Muscle layer of duodenum (tissue), 2 donors: ENCODE data around the gene KCNJ18.
"Not testable (repeated sequence)": the region's sequence is repeated elsewhere in the genome, so short reads cannot be mapped to it uniquely, and the experiment has no call there.

ENCODE experiments used
- H3K27ac ChIP-seq: one replicate; pipeline ENCODE4 v1.7.0; 2013; ENCODE audit warnings: mild to moderate bottlenecking, low read length
- H3K27me3 ChIP-seq: one replicate; pipeline ENCODE4 v1.7.0; 2013; ENCODE audit warnings: low read depth, mild to moderate bottlenecking, control low read depth, low read length
- H3K36me3 ChIP-seq, 2 donors: one replicate each; pipeline ENCODE4 v1.7.0; 2013; ENCODE audit warnings: low read length in 2 of 2, control low read depth in 1 of 2, mild to moderate bottlenecking in 1 of 2; ENCODE audit not compliant: insufficient read depth in 2 of 2, control insufficient read depth in 1 of 2
- H3K4me1 ChIP-seq, 2 donors: one replicate each; pipeline ENCODE4 v1.7.0; 2013; ENCODE audit warnings: low read length in 2 of 2, mild to moderate bottlenecking in 2 of 2, control low read depth in 1 of 2, moderate library complexity in 1 of 2; ENCODE audit not compliant: insufficient read depth in 2 of 2, control insufficient read depth in 1 of 2
- H3K4me3 ChIP-seq, 2 donors: one replicate each; pipeline ENCODE4 v1.7.0; 2013; ENCODE audit warnings: low read length in 2 of 2, low read depth in 1 of 2, mild to moderate bottlenecking in 1 of 2
- H3K9me3 ChIP-seq, 2 donors: one replicate each; pipeline ENCODE4 v1.7.0; 2013; ENCODE audit warnings: low read length in 2 of 2, control low read depth in 1 of 2, mild to moderate bottlenecking in 1 of 2; ENCODE audit not compliant: control insufficient read depth in 1 of 2
- donor health status: healthy.

Gene KCNJ18

DNA sequence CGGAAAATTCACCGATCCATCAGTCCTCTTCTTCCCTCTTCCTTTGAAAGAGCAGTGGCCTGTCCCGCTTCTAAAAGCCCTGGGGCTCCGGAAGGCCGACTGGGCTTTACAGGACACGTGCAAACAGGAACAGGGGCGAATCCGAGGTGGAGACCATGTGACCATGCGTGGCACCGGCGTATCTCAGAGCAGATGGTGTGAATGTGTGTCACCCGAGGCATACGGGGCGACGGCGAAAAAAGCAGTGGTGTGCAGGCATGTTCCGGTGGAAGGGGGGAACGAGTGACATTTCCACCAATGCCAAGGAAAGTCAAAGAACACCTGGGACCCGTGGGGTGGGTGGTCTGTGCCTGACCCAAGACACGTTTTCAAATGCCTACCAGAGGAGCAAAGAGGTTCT is 10.7 kb upstream of the KCNJ18 start:
- not testable (repeated sequence) for H3K4me3 ChIP-seq, H3K27ac ChIP-seq, H3K27me3 ChIP-seq, H3K4me1 ChIP-seq, H3K9me3 ChIP-seq, H3K36me3 ChIP-seq

DNA sequence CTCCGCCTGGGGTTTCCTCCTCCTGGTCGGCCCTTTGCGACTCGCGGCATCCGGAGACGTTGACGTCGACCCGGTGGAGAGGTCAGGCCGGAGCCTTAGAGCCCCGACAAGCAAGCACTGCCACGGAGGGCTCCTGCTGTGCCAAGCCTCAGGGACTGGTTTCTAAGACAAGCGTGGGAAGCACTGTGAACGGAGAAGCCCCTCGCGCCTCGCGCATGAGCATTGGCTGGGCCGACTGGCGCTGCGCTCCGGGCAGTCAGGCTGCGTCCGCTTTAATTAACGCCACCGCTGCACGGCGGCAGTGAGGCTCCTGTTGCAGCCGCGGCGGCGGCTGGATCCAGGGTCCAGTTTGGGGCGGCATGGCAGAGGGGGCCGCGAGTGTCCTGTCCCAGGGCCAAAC is 10.2 kb upstream of the KCNJ18 start:
- not testable (repeated sequence) for H3K36me3 ChIP-seq, H3K27me3 ChIP-seq, H3K4me1 ChIP-seq, H3K4me3 ChIP-seq, H3K27ac ChIP-seq, H3K9me3 ChIP-seq

DNA sequence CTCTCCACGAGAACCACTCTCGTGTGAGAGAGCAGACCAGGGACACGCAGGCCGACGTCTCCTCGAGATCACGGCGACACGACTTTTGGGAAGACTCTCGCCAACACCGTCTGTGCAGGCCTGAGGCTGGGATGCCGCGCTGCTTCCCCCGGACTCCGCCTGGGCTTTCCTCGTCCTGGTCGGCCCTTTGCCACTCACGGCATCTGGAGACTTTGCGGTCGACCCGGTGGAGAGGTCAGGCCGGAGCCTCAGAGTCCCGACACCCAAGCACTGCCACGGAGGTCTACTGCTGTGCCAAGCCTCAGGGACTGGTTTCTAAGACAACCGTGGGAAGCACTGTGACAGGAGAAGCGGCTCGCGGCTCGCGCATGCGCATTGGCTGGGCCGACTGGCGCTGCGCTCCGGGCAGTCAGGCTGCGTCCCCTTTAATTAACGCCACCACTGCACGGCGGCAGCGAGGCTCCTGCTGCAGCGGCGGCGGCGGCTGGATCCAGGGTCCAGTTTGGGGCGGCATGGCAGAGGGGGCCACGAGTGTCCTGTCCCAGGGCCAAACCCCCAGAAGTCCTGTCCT is 9.1 kb upstream of the KCNJ18 start:
- not testable (repeated sequence) for H3K9me3 ChIP-seq, H3K4me3 ChIP-seq, H3K36me3 ChIP-seq, H3K4me1 ChIP-seq, H3K27me3 ChIP-seq, H3K27ac ChIP-seq

DNA sequence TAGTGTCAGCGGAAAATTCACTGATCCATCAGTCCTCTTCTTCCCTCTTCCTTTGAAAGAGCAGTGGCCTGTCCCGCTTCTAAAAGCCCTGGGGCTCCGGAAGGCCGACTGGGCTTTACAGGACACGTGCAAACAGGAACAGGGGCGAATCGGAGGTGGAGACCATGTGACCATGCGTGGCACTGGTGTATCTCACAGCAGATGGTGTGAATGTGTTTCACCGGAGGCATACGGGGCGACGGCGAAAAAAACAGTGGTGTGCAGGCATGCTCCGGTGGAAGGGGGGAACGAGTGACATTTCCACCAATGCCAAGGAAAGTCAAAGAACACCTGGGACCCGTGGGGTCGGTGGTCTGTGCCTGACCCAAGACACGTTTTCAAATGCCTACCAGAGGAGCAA is 8.4 kb upstream of the KCNJ18 start:
- not testable (repeated sequence) for H3K4me1 ChIP-seq, H3K36me3 ChIP-seq, H3K9me3 ChIP-seq, H3K4me3 ChIP-seq, H3K27ac ChIP-seq, H3K27me3 ChIP-seq

DNA sequence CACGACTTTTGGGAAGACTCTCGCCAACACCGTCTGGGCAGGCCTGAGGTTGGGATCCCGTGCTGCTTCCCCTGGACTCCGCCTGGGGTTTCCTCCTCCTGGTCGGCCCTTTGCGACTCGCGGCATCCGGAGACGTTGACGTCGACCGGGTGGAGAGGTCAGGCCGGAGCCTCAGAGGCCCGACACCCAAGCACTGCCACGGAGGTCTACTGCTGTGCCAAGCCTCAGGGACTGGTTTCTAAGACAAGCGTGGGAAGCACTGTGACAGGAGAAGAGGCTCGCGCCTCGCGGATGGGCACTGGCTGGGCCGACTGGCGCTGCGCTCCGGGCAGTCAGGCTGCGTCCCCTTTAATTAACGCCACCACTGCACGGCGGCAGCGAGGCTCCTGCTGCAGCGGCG is 7.9 kb upstream of the KCNJ18 start:
- not testable (repeated sequence) for H3K9me3 ChIP-seq, H3K4me1 ChIP-seq, H3K27me3 ChIP-seq, H3K36me3 ChIP-seq, H3K4me3 ChIP-seq, H3K27ac ChIP-seq

DNA sequence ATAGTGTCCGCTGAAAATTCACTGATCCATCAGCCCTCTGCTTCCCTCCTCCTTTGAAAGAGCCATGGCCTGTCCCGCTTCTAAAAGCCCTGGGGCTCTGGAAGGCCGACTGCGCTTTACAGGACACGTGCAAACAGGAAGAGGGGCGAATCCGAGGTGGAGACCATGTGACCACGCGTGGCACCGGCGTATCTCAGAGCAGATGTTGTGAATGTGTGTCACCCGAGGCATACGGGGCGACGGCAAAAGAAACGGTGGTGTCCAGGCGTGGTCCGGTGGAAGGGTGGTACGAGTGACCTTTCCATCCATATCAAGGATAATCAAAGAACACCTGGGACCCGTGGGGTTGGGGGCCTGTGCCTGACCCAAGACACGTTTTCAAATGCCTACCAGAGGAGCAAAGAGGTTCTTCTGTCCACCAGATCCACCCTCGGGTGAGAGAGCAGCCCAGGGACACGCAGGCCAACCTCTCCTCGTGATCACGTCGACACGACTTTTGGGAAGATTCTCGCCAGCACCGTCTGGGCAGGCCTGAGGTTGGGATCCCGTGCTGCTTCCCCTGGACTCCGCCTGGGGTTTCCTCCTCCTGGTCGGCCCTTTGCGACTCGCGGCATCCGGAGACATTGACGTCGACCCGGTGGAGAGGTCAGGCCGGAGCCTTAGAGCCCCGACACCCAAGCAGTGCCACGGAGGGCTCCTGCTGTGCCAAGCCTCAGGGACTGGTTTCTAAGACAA is 7.1 kb upstream of the KCNJ18 start:
- not testable (repeated sequence) for H3K4me1 ChIP-seq, H3K36me3 ChIP-seq, H3K4me3 ChIP-seq, H3K27me3 ChIP-seq, H3K9me3 ChIP-seq, H3K27ac ChIP-seq

DNA sequence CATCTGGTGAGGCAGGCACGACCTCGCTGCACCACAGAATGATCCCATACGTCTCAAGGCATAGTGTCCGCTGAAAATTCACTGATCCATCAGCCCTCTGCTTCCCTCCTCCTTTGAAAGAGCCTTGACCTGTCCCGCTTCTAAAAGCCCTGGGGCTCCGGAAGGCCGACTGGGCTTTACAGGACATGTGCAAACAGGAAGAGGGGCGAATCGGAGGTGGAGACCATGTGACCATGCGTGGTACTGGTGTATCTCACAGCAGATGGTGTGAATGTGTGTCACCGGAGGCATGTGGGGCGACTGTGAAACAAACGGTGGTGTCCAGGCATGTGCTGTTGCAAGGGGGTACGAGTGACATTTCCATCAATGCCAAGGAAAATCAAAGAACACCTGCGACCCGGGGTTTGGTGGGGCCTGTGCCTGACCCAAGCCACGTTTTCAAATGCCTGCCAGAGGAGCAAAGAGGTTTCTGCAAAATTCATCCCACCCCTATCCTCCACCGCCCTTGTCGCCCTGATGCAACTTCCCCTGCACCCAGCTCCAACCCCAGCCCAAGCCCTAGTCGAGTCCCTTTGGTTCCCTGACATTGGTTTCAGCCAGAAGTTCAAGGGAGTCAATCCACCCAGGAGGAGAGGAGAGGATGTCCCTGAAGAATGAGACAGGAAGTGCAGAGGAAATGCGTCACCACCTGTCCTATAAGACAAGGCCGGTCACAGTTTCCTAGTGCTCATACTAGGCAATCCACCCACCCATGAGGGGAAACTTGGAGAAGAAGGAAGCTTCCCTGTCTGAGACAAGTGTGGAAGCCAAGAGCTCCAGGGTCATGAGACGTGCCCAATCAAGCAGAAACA is 5.9 kb upstream of the KCNJ18 start:
- Histone ChIP-seq H3K4me1 (no peaks in the 10 kb centered on the region), H3K36me3 (no peaks in the 10 kb centered on the region), H3K27ac (no peak overlapping the region), H3K4me3 (no peak overlapping the region), H3K27me3 (no peaks in the 10 kb centered on the region), H3K9me3 (no peaks in the 10 kb centered on the region)

DNA sequence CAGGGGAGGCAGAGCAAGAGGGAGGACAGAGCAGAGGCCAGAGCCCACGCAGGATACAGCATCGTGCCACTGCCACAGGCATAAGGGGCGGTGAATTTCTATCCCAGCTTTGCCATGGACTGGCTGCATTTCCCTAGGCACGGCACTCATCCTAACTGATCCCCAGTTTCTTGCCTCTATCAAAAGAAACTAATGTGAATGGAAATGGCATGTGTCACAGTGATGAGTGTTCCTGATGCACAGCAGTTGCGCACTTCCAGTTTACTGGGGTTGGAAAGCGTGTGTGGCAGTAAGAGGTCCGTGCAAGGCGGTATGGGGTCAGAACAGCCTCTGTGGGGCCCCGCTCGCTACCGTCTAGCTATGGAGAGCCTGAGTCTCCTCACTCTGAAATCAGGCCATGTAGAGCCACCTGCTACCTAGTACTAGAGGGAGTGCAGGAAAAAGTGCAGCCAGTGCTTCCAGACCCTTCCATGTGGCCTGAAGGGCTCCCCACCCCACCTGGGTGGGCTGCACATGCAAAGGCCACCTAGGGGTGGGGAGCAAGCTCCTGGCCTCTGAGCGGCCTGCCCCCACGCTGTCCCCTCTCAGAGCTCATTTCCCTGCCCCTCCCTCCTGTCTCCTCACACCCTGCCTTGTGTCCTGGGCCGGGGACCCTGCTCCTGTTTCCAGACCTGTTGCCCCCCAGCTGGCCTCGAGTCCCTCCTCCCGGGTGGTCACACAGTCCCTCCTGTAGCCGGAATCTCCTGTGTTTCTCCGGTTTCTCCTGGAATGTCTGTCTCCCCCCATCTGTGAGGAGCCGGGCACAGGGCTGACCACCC is 5.0 kb upstream of the KCNJ18 start:
- H3K9me3 ChIP-seq, result no peaks in the 10 kb centered on the region
- no peak overlapping the region for H3K27ac ChIP-seq

DNA sequence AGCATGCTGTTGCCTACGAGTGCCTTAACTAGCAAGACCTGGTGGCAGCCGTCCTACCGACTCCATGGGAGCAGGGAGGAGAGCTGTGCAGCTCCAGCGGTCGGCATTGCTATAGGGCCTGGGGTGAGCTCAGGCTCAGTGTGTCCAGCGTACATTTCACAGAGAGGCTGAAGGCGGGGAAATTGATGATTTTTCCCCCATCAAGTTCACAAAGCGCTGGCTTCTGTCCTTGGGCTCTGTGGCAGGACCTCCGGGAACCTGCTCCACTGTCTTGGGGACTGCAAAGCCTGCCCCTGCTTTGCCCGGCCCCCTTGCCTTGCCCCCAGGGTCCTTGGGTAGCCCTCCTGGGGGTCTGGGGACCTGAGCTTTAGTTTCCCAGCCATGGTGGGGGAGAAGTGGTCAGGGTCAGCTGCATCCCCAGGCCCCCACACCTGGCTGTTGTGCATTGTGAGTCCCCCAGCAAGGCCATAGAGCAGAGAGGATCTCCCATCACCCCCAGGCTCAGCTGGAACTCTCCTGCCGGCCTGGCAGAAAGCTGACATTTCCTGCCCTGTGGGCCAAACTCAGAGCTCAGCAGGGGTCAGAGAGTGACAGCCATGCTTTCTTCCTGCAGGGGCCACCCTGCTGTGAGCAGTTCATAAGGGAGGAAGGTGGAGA is 3.9 kb upstream of the KCNJ18 start:
- H3K9me3 ChIP-seq, result no peaks in the 10 kb centered on the region
- H3K4me3 ChIP-seq, result no peak overlapping the region
- no peaks in the 10 kb centered on the region for H3K4me1 ChIP-seq
- no peaks in the 10 kb centered on the region for H3K36me3 ChIP-seq
- H3K27ac ChIP-seq, result no peak overlapping the region
- H3K27me3 ChIP-seq, result no peaks in the 10 kb centered on the region

More for the DNA sequence above, 5.0 kb upstream of the KCNJ18 start:
- Histone ChIP-seq H3K36me3 (no peaks in the 10 kb centered on the region), H3K27me3 (no peaks in the 10 kb centered on the region), H3K4me3 (no peak overlapping the region), H3K4me1 (no peaks in the 10 kb centered on the region)

DNA sequence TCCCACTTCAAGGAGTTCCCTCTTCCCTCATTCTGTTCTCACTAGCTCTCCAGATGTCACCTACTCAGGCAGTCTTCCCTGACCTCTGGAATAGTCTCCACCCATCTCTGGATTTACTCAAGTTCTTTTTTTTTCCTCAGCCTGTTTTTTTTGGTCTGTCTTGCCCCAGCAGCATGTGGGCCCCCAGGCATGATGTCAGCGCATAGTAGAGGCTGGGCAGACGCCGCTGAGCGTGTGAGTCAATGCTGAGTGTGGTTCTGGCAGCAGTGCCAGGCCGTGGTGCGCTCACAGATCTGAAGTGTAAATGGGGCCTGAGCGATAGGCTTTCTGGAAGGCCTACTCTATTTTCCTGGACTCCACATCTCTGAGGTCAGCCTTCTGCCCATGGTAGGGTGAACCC is 2.7 kb upstream of the KCNJ18 start:
- H3K36me3 ChIP-seq, result no peaks in the 10 kb centered on the region
- H3K4me3 ChIP-seq, result no peak overlapping the region
- no peak overlapping the region for H3K27ac ChIP-seq
- no peaks in the 10 kb centered on the region for H3K9me3 ChIP-seq
- no peaks in the 10 kb centered on the region for H3K4me1 ChIP-seq
- no peaks in the 10 kb centered on the region for H3K27me3 ChIP-seq

DNA sequence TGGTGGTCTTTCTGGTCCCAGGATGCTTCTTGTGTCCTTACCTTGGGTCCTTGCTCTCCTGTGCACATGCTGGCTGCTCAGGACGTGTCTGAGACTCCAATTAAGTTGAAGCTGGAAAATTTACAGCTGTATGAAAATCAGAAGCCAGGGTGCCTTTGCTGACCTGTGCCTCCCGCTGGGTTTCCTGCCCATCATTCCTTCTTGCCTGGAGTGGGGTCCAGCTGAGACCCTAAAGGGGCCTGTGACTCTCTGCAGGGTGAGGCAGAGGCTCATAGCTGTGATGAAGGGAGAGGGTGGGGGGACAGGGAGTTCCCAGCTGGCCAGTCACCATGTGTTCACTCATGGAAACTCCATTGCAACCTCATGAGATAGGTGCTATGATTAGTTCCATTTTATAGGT is 1.5 kb upstream of the KCNJ18 start:
- not testable (repeated sequence) for H3K9me3 ChIP-seq, H3K4me3 ChIP-seq, H3K27ac ChIP-seq, H3K36me3 ChIP-seq, H3K4me1 ChIP-seq, H3K27me3 ChIP-seq
